WERI-Rb-1 (cell line): ENCODE results near the gene SAP30.

Experiments
- DNase-seq: peaks from one replicate; pipeline ENCODE4 v3.0.0-alpha.2; 2020
- H3K27ac ChIP-seq: fragments of 250-450 bp; sonication (Bioruptor Pico); 2 replicates; pipeline ENCODE4 v1.5.1; 2020; ENCODE audit warnings: mild to moderate bottlenecking, moderate library complexity
- H3K27me3 ChIP-seq: fragments of 250-450 bp; sonication (Bioruptor Pico); 2 replicates; pipeline ENCODE4 v1.5.1; 2021; ENCODE audit warnings: mild to moderate bottlenecking, low read depth, moderate library complexity; ENCODE audit not compliant: insufficient read depth, severe bottlenecking
- H3K36me3 ChIP-seq: fragments of 250-450 bp; sonication (Bioruptor Pico); 2 replicates; pipeline ENCODE4 v1.5.1; 2020; ENCODE audit warnings: mild to moderate bottlenecking, moderate library complexity
- H3K4me3 ChIP-seq: 2 replicates; pipeline ENCODE4 v1.5.1; 2011; ENCODE audit warnings: low read depth, mild to moderate bottlenecking, control low read depth, low read length
- H3K9me3 ChIP-seq: fragments of 250-450 bp; sonication (Bioruptor Pico); 2 replicates; pipeline ENCODE4 v1.5.1; 2021; ENCODE audit warnings: mild to moderate bottlenecking, moderate library complexity; ENCODE audit not compliant: severe bottlenecking
- CTCF ChIP-seq: IDR thresholded peaks from 2 replicates; pipeline ENCODE4 v1.5.1; 2011; ENCODE audit warnings: low read depth, mild to moderate bottlenecking, control low read depth, inconsistent platforms, low read length

The SAP30 gene

DNA sequence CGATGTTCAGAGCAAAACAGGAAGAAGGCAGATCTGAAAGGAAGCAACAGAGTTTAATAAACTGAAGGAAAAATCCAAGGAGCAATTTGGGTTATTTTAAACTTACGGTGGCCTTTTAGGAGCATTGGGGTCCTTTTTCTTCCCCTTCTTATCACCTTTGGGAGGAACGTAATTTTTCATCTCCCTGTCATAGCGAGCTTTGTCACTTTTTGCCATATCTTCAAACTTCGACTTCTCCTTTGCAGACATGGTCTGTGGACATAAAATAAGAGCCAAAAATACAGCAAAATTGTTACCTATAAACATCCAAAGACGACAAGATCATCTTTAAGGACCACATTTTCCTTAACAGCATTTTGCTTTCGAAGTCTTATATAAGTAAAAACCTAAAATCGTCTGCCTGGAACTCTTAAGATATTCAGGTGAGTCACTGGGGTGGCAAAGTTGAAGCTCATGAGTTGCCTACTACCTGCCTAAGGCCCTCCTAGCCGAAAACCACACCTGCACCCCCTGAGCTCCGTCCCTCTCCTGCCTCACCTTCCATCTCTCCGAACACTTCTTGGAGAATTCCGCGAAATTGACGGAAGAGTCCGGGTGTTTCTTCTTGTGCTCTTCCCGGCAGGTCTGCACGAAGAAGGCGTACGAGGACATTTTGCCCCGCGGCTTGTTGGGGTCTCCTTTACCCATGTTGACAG, 37.6 kb upstream of the SAP30 start:
- no peak for TF ChIP-seq CTCF
- peak overlapping the region; percentile 99 for H3K27ac ChIP-seq
- H3K36me3 ChIP-seq = peaks cover 62% of the 10 kb centered on the region
- no peaks in the 10 kb centered on the region for H3K27me3 ChIP-seq
- peak overlapping the region; percentile 83 for H3K4me3 ChIP-seq
- no peak for DNase-seq
- no peaks in the 10 kb centered on the region for H3K9me3 ChIP-seq

DNA sequence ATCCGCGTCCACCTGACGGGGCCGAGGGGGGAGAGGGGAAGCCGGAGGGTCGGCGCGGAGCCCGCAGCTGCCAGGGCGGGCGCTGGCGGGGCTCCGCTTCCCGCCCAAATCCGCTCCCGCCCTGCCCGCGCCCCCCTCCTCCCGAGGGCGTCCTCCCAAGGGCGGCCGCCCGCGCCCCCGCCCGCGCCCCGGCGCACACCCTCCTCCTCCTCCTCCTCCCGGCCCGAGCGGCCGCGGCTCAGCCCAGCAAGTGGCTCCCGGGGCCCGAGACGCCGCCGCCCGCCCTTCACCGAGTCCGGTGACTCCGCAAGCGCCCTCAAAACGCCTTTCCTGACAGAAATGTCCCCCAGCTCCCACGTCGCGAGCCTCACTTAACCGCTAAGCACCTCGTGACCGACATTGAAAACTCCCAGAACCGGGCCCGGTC, 37.1 kb upstream of the SAP30 start:
- no peak for TF ChIP-seq CTCF
- Histone ChIP-seq H3K27ac (peak overlapping the region; percentile 99), H3K36me3 (peaks cover 56% of the 10 kb centered on the region), H3K4me3 (peak overlapping the region; percentile 83), H3K9me3 (no peaks in the 10 kb centered on the region), H3K27me3 (no peaks in the 10 kb centered on the region)
- DNase-seq = peak; percentile 75

DNA sequence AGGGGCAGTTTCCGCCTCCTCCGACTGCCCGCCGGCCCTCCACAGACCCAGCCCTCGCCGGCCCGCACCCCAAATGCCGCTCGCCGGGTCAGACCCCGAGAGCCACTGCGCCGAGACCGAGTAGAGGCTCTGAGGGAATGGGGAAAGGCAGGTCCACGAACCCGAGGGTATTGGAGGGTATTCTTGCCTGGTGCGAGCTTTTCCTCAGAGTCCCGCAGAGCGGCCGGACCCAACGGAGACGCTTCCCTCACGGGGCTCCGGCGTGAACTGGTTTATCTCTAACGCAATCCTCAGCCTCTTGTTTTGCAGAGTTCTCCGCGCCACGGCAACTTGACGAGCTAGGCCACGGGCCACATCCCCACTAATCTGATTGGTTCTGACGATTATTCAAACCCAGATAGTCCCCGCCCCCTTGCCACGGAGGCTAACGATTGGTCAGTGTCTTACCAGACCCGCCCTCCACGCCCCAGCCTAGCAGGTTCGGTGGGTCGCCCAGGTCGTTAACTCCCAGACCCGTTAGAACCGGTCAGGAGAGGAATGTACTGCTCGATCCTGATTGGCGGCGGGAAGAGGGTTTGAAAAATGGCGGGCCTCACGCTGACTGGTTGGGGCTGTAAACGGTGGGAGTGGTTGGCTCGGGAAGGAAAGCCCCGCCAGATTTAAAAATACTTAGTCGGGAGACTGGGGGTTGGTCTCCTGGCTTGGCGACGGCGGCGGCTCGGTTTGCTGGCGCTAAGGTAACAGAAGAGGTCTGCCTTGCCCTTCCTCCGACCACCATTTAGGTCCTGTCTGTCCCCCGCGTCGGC, 36.5 kb upstream of the SAP30 start, which contains the start of gene HMGB2:
Gene HMGB2 (minus strand): TSS at position 274 of the 806 bp plus-strand sequence. CDS start 709 bp downstream, outside the sequence.
- Histone ChIP-seq H3K27me3 (no peaks in the 10 kb centered on the region), H3K9me3 (no peaks in the 10 kb centered on the region), H3K36me3 (peaks cover 50% of the 10 kb centered on the region), H3K27ac (peak within 1 kb of the TSS; percentile 99), H3K4me3 (peak within 1 kb of the TSS; percentile 89)
- peak; percentile 100 for DNase-seq
- TF ChIP-seq CTCF = no peak

GRCh38 chr4:173334891-173335752, 35.6 kb upstream of the SAP30 start:
- TF ChIP-seq CTCF = no peak
- peak overlapping the region; percentile 89 for H3K4me3 ChIP-seq
- no peaks in the 10 kb centered on the region for H3K27me3 ChIP-seq
- H3K27ac ChIP-seq = peak overlapping the region; percentile 99
- peaks cover 42% of the 10 kb centered on the region for H3K36me3 ChIP-seq
- DNase-seq = peak; percentile 95
- H3K9me3 ChIP-seq = no peaks in the 10 kb centered on the region

- no peaks in the 10 kb centered on the region for H3K9me3 ChIP-seq
- peaks cover 18% of the 10 kb centered on the region for H3K36me3 ChIP-seq
- no peak for DNase-seq
- no peak overlapping the region for H3K27ac ChIP-seq
- H3K27me3 ChIP-seq = no peaks in the 10 kb centered on the region
- TF ChIP-seq CTCF = no peak
- H3K4me3 ChIP-seq = no peak overlapping the region
Measured at GRCh38 chr4:173337463-173337862, 33.3 kb upstream of the SAP30 start.
